GM18502 (cell line): ENCODE results near the gene COPS4.
"Not testable (repeated sequence)": the region's sequence is repeated elsewhere in the genome, so short reads cannot be mapped to it uniquely, and the experiment has no call there.

Experiments used
- ATAC-seq: cut with Tn5 transposase; IDR thresholded peaks from one replicate; pipeline ENCODE4 v1.9.1; 2021; ENCODE audit warnings: mild to moderate bottlenecking; ENCODE audit not compliant: unreplicated experiment, poor library complexity

Gene COPS4

DNA sequence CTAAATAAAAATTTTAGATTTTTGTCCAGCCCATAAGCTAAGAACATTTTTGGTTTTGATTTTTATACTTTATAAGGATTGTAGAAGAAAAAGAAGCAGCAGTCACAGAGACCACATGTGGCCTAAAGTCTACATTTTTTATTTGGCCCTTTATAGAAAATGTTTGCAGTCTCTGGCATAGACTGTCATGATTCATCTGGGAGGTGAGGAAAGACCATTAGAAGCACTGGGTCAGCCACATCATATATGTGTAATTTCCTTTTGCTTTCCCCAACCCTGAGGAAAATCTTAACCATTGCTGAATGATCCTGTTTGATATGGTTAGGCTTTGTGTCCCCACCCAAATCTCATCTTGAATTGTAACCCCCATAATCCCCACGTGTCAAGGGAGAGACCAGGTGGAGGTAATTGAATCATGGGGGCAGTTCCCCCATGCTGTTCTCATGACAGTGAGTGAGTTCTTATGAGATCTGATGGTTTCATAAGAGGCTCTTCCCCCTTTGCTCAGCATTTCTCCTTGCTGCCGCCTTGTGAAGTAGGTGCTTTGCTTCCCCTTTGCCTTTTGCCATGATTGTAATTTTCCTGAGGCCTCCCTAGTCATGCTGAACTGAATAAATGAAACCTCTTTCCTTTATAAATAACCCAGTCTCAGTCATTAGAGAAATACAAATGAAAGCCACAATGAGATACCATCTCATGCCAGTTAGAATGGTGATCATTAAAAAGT is 12.1 kb upstream of the COPS4 start:
- no peak for ATAC-seq

DNA sequence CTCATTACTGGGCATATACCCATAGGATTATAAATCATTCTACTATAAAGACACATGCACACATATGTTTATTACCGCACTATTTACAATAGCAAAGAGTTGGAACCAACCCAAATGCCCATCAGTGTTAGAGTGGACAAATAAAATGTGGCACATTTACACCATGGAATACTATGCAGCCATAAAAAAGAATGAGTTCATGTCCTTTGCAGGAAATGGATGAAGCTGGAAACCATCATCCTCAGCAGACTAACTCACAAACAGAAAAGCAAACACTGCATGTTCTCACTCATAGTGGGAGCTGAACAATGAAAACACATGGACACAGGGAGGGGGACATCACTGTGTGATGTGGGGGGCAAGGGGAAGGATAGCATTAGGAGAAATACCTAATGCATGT is 11.4 kb upstream of the COPS4 start:
- not testable (repeated sequence) for ATAC-seq

GRCh38 chr4:83024233-83024632 is 10.8 kb upstream of the COPS4 start:
- no peak for ATAC-seq

DNA sequence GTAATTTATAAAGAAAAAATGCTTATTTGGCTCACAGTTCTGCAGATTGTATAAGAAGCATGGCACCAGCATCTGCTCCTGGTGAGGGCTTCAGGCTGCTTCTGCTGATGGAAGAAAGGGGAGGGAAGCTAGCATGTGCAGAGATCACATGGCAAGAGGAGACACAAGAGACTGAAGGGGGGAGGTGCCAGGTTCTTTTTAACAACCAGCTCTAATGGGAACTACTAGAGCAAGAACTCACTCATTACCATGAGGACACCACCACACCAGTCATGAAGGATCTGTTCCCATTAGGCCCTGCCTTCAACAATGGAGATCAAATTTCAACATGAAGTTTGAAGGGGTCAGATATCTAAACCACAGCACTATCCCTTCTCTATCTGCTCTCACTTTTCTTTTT is 9.4 kb upstream of the COPS4 start:
- ATAC-seq = no peak

GRCh38 chr4:83028976-83029375 is 6.0 kb upstream of the COPS4 start:
- ATAC-seq = no peak

DNA sequence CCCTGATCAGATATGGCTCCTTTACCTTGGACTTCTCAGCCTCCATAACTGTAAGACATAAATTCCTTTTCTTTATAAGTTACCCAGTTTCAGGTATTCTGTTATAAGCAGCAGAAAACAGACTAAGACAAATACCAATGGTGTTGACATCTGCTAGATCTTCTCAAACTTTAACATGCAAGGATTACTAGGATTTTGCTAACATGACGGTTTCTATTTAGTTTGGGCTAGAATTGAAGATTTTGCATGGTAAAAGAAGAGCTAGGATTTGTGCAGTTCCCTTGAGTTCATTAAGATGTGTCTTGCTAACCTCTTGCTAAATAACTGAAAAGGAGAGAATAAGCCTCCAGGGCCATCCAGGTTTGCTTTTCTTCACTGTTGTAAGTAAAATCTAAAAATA is 5.3 kb upstream of the COPS4 start:
- no peak for ATAC-seq

DNA sequence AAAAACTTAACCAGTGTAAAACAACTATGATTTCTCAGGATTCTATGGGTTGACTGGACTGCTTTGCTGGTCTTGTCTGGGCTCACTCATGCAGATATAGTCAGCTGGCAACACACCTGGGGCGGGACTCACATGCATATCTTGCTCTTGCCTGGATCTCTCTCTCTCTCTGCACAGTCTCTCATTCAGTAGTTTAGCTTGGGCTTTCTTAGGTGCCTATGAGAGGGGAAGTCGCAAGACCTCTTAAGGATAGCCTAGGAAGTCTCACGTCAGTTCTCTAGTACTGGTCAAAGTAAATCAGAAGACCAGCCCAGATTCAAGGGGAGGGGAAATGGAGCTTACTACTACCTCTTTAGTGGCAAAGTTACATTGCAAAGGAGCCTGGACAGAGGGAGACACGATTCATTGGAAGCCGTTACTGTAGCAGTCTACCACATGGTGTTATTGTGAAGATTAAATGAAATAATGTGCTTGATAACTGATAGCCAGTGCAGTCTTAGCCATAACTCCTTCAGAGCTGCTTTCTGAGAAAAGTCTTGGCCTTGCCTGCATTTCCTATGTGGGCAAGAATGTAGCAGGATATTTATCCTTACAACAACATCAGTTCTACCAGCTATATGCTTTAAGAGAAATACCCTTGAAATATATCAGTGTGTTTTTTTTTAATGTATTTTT is 2.1 kb downstream of the COPS4 start:
- ATAC-seq = no peak

- ATAC-seq = no peak
Measured at GRCh38 chr4:83040269-83040668, 5.3 kb downstream of the COPS4 start.

GRCh38 chr4:83043157-83043556 is 8.2 kb downstream of the COPS4 start:
- not testable (repeated sequence) for ATAC-seq

DNA sequence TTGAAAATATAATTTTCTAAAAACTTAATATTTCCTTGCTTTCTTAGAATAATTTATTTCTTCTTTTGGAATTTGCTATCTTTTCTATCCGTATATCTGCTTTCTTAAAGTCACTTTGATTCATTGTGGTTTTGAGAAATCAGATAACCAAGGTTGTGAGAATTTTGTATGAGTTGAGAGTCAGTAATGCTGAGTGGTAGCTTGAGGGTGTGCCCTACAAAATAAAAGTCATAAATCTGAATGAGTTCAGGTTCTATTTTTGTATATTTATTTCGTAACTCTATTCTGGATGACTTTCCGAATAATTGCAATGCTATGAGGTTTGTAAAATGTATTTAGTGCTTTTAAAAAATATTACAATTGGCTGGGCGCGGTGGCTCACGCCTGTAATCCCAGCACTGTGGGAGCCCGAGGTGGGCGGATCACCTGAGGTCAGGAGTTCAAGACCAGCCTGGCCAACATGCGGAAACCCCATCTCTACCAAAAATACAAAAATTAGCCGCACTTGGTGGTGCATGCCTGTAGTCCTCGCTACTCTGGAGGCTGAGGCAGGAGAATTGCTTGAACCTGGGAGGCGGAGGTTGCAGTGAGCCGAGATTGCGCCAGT is 8.9 kb downstream of the COPS4 start:
- no peak for ATAC-seq

GRCh38 chr4:83046693-83047473 is 11.9 kb downstream of the COPS4 start:
- ATAC-seq = no peak

DNA sequence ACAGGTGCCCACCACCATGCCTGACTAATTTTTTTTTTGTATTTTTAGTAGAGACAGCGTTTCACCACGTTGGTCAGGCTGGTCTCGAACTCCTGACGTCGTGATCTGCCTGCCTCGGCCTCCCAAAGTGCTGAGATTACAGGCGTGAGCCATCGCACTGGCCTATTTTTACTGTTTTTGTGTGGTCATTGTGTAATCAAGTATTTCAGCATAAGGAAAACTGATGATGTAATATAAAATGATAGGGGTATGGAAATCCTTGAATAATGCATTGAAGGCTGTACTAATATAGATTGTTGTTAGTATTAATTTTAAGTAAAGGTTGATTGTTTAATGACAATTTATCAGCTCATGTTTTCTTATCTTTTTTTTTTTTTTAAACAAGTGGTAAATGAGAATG is 13.8 kb downstream of the COPS4 start:
- not testable (repeated sequence) for ATAC-seq

DNA sequence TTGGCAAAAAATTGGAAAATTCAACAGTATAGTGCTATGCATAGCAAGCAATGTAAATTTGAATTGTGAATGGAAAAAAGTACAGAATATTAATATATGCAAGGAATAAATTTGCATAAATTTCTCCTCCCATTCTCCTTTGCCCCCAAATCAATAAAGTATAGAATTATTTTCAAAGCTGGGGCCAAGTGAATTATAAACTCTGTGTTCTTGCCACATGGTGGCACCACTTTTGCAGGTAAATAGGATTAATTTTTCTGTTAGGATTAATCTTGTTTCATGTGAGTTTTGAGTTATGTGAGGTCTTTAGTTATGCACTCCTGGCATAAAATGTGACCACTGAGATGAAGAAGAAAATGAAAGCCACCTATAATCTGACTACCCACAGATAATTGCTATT is 19.9 kb downstream of the COPS4 start:
- no peak for ATAC-seq

DNA sequence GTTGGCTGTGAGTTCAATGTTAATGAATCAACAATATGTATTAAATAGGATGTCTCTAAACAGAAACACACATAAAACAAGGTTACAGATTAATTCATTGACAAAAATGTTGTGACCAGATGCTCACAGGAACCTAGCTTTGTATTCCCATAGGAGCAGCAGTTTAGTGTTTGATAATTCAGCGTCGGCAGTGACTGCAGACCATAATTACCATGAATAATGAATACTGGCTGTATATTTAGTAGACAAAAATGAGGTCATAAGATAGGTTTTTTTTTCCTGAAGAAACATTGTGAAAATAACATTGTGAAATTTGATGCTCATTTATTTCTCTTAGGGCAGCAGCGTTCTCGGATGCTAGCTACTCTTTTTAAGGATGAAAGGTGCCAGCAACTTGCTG is 27.8 kb downstream of the COPS4 start:
- no peak for ATAC-seq

DNA sequence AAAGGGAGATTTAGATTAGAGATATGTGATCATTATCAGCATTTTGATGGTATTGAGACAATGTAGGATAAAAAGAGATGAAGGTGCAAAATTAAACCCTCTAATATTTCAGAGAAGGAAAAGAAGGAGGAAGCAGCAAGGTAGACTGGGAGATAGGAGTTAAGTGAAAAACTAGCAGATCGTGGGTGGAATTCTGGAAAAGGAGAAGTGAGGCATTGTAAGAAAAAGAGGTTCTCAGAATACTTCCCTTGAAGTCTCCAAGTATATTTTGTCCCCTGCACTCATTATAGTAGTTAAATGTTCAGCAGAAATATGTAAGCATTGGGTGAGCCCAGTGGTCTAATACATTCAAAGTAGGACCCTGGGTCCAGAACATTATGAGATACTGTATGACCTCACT is 30.3 kb downstream of the COPS4 start:
- ATAC-seq = no peak

DNA sequence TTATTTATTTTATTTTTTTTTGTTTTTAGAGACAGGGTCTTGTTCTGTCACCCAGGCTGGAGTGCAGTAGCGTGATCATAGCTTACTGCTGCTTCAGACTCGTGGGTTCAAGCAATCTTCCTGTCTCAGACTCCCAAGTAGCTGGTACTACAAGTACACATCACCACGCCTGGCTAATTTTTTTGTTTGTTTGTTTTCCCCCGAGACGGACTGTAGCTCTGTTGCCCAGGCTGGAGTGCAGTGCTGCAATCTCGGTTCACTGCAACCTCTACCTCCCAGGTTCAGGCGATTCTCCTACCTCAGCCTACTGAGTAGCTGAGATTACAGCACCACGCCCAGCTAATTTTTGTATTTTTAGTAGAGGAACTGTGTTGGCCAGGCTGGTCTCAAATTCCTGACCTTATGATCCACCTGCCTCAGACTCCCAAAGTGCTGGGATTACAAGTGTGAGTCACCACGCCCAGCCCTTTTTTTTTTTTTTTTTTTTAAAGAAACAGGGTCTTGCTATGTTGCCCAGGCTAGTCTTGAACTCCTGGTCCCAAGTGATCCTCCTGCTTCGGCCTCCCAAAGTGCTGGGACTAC is 32.2 kb downstream of the COPS4 start:
- ATAC-seq = no peak

DNA sequence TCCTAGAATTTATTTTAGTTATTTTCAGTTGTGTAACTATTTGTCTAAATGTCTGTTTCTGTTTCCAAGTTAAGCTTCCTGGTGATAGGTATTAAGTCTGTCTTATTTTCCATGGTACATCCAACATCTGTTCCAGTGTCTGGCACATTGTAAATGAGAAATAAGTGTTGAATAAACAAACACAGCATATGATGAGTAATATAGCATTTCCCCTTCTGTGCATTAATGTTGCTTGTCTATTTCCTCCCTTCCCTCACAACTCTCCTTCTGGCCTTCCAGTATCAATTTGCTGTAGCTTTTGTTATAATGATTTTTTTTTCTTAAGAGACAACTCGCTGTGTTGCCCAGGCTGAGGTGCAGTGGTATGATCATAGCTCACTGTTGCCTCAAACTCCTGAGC is 36.1 kb downstream of the COPS4 start:
- ATAC-seq = no peak

GRCh38 chr4:83074086-83074704 is 39.2 kb downstream of the COPS4 start:
- ATAC-seq = peak; percentile 79

DNA sequence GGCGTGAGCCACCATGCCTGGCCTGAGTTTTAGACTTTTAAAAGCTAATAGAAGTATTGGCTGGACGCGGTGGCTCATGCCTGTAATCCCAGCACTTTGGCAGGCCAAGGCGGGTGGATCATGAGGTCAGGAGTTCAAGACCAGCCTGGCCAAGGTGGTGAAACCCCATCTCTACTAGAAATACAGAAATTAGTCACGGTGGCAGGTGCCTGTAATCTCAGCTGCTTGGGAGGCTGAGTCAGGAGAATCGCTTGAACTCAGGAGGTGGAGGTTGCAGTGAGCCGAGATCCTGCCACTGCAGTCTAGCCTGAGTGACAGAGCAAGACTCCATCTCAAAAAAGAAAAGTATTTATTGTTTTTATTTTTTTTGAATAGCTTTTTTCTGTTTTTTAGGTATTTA is 39.8 kb downstream of the COPS4 start:
- not testable (repeated sequence) for ATAC-seq
